EL (cell line): ENCODE data around the gene KCNK3.
"Not testable (repeated sequence)": the region's sequence is repeated elsewhere in the genome, so short reads cannot be mapped to it uniquely, and the experiment has no call there.

ENCODE experiments used
- DNase-seq: peaks from one replicate; pipeline ENCODE4 v3.0.0-alpha.2; 2016

The KCNK3 gene

GRCh38 chr2:26735097-26735496 lies 42.6 kb downstream of the KCNK3 start:
- DNase-seq, result peak; percentile 84

GRCh38 chr2:26735883-26736588 lies 43.5 kb downstream of the KCNK3 start:
- DNase-seq, result no peak

- no peak for DNase-seq
These were observed 44.7 kb downstream of the KCNK3 start for GRCh38 chr2:26737221-26737620.

- no peak for DNase-seq
These were observed 46.0 kb downstream of the KCNK3 start for GRCh38 chr2:26738481-26738880.

- no peak for DNase-seq
These were observed 47.0 kb downstream of the KCNK3 start for GRCh38 chr2:26739514-26739913.

- DNase-seq, result no peak
These were observed 47.8 kb downstream of the KCNK3 start for GRCh38 chr2:26740346-26740745.

GRCh38 chr2:26740890-26741302 lies 48.4 kb downstream of the KCNK3 start:
- DNase-seq, result no peak

GRCh38 chr2:26742048-26742770 lies 49.7 kb downstream of the KCNK3 start:
- no peak for DNase-seq

GRCh38 chr2:26743852-26744251 lies 51.3 kb downstream of the KCNK3 start:
- DNase-seq, result no peak

GRCh38 chr2:26744953-26745352 lies 52.4 kb downstream of the KCNK3 start:
- DNase-seq, result no peak

GRCh38 chr2:26745609-26746327 lies 53.2 kb downstream of the KCNK3 start:
- peak; percentile 73 for DNase-seq

- no peak for DNase-seq
These were observed 54.4 kb downstream of the KCNK3 start for GRCh38 chr2:26746934-26747333.

- peak; percentile 38 for DNase-seq
These were observed 57.4 kb downstream of the KCNK3 start for GRCh38 chr2:26749787-26750420.

GRCh38 chr2:26750467-26750866 lies 57.9 kb downstream of the KCNK3 start:
- DNase-seq, result not testable (repeated sequence)

GRCh38 chr2:26752656-26753055 lies 60.1 kb downstream of the KCNK3 start:
- DNase-seq, result no peak

- DNase-seq, result no peak
These were observed 62.0 kb downstream of the KCNK3 start for GRCh38 chr2:26754539-26754938.

GRCh38 chr2:26754972-26755670 lies 62.6 kb downstream of the KCNK3 start:
- no peak for DNase-seq

GRCh38 chr2:26756337-26756736 lies 63.8 kb downstream of the KCNK3 start:
- DNase-seq, result no peak

- peak; percentile 99 for DNase-seq
These were observed 65.6 kb downstream of the KCNK3 start for GRCh38 chr2:26757873-26758789.

GRCh38 chr2:26758790-26759321 lies 66.3 kb downstream of the KCNK3 start:
- DNase-seq, result peak; percentile 34

- no peak for DNase-seq
These were observed 67.3 kb downstream of the KCNK3 start for GRCh38 chr2:26759845-26760244.
